ENCODE measurements around the gene ARL13A. TPM values are rescaled to one million over a fixed set of nuclear protein-coding genes. Genes with fewer than 3 reads are reported as not detected.

Gene ARL13A
- not detected in 2 replicates for total RNA-seq (2014; rRNA removed; shearing (Covaris generic))

DNA sequence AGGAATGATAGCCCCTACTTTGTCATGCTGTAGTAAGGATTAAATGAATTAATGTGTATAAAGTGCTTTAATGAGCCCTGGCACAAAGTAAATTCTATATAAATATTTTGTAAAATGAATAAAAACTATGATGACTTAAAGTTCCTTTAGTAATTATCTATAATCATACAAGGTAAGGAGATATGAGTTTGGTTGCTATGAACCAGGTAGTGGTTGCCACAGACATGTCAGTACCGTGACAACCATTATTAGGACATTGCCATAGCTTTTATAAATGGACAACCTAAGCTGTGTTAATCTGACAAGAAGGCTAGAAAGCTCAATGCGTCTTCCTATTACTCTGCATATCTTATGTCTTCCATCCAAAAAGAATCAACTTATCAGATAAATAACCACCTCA, at the start of gene ARL13A:
ARL13A (plus strand) TSS at position 301 of the 400 bp plus-strand sequence. CDS start 3,982 bp downstream, outside the sequence.
- DNase-seq (ENCODE audit: low spot score), result no peak

DNA sequence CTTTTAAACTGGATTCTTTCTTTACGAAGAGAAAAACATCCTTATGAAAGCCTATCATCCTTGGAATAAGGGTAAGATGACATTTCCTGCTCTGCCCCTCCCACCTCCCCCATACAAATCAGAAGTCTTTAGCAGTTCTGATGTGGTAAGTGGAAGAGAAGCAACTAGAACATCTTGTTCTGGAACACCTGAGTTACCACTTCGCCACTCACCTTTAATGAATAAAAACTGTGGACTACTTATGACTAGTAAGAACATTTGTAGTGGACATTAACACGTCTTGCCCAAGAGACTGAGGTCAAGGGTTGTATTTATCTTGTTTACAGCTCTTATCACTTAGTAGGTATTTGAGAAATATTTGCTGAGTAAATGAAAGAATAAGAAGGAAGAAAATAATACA, 45.1 kb upstream of the ARL13A start:
- DNase-seq (ENCODE audit: low spot score), result no peak

DNA sequence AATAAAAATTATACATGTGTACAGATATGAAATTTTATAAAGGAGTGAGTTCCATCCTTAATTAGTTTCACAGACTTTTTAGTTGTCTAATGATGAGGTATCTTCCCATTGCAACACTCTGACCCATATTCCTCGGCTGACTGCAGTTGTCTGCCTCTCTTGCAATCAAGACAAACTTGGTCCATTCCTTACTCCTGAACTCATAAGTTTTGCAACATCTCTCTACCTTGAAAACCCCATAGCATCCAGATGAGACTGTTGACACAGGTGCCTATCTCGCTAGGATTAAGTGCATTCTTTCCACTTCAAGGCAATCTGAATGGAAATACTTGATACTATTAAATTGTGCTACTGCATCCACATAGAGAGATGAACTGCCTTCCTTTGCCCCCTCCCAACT, 43.1 kb upstream of the ARL13A start:
- no peak for DNase-seq (ENCODE audit: low spot score)

DNA sequence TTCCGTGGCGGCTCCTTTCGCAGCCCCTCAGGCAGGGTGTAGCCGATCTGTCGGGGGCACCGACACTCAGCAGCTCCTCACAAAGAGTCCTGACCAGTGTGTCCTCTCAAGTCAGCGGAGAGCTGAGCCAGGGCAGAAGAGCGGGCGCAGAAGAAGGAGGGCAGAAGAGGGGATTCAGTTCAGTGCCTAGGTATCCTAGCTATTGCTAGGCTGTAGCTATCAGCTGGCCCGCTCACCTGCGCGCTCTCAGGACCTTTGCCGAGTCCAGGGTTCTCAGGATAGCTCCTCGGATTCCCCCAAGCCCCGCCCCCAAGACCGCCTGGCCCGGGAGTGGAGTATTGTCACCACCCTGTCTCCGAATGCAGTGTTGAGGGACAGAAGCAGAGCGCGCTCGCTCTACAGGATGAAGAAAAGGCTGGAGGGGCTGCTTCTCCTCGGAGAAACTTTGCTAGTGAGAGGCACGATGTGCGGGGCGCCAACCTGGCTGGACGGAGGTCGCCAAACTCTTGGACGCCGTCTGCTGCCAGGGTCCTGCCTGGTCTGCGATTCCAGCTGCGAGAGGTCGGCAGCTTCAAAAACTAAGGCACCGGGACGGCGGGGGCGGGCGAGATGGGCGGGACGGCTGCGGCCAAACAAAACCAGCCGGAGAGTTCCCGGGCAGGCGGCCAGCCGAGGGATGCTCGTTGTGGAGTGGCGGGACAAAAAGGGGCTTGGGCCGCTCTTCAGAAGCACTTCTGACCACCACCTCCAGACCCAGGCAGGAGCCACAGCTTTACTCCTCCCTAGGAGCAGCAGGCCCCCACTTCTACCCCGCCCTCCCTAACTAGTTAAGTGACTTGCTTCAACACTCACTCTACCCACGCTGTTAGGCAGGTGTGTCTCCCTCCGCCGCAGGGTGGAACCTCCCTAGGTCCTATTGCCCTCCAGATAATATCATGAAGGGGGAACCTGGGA, 40.6 kb upstream of the ARL13A start, which contains the start of gene XKRX:
XKRX (minus strand) TSS at position 258 of the 954 bp plus-strand sequence. CDS start 613 bp downstream, outside the sequence.
- DNase-seq (ENCODE audit: low spot score), result peak; percentile 81

DNA sequence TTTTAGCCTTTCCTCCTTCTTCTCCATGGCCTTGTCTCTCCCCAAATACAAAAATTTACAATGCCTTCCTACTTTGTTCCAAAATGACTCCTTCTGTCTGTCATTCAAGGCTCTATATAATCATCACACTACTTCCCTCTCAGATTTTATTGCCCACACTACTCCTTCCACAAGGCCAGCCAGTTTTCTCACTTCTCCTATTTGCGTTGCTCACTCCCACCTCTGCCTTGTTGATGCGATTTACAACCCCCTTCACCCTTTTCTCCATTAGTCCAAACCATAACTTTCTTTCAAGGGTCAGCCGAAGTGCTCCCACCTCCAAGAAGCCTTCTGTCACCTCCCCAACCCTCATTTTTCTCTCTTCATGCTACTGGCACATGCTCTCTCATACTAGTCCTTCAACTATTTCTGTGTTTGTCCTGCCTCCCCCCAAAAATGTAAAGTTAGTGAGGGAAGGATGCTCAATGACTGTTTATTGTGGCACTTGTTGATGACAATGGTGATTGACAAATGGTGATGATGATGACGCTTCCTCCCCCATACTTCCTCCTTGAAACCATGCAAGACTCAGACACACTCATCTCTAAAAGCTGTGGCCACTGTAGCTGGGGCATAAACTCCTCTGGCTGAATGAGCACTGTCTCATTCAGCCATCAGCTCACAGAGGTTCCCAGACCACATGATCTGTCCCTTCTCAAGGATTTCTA, 38.1 kb upstream of the ARL13A start:
- DNase-seq (ENCODE audit: low spot score), result no peak

DNA sequence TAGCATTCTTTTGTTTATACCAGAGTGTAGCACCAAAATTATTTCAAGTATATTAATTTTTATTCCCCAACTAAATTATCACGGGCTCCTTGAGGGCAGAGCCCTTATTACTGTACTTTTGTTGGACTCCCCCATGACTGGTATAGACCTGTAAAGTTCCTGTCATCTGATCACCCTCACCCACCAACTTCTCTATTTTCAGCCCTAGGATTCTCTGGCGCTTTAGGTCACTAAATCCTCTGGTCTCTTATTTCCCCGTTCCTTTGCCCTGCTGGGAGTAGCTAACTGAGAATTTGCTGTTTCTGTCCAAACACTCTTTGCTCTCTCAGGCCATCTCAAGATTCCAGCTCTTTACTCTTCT, 37.6 kb upstream of the ARL13A start:
- no peak for DNase-seq (ENCODE audit: low spot score)

DNA sequence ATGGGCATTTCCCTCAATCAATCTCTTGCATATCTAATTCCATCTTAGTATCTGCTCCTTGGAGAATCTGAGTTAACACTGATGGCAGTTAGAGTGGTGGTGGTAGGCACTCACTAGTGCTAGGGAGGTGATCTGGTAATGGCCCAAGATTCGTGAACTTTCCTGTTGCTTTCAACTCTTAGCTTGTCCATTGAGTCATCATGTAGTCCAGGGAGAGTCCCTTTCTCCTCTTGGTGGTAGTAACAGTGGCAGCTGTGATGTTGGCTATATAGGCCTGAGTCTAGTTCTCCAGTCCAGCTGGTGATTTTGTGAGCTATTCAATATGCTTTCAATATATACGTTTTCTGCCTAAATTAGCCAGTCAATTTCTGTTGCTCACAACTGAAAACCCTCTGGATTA, 33.7 kb upstream of the ARL13A start:
- no peak for DNase-seq (ENCODE audit: low spot score)

DNA sequence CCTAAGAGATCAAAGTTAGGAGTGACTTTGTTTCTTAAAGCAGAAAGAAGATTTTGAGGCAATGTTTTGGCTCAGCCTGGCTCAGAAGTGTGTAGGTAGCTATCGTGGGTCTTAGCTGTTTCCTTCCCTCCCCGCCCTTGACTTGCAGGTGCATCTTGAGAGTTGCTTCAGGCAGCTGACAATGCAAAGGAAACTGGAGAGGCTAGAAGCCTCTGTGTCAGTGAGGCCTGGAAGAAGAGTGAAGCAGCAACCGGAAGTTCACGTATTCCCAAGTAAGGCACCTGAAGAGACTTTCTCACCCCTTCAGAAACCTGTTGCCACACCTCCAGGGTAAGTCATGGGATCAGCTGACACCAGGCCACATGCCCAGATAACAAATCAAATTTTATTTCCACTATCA, 30.2 kb upstream of the ARL13A start:
- DNase-seq (ENCODE audit: low spot score), result no peak

DNA sequence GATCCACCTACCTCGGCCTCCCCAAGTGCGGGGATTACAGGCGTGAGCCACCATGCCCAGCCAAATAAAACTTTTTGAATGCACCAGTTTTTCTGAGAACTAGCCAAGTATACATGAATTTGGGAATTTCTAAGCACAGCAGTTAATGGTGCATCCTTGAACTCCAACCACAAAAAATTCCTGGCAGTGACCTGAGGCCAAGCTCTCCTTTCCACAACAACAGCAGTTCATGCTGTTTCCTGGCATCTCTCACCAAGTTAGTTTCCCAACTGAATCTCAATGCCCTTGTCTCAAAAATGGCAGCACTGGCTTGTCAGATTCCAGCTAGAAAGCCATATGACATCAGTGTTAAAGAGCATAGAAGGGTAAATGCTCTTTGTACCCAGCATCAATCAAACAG, 24.9 kb upstream of the ARL13A start:
- no peak for DNase-seq (ENCODE audit: low spot score)

DNA sequence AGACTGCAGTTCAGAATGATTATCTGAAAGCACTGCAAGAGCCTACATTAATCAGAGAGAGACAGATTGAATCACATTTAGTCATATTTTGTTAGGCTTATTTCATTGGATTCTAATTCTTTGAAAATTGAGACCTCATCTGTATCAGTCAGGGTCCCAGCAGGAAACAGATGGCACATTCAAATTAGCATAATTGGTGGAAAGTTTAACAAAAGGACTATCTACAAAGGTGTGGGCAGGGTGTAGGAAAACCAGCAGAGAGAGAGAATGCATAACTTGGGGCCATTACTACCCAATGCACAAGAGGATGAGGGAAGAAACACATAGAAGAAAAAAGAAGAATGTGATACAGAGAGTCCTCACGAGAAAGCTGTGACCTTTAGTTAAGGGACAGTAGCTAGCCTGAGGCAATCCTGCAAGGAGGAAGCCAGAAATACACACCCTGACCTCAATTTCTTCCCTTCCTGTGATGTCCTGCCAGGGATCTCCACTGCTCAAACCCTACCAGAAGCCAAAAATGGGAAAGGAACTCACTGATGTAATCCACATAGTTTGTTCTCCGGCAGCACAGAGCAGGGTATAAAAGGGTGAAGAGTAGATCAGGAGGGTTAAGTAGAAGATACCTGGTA, 23.1 kb upstream of the ARL13A start:
- DNase-seq (ENCODE audit: low spot score), result no peak

DNA sequence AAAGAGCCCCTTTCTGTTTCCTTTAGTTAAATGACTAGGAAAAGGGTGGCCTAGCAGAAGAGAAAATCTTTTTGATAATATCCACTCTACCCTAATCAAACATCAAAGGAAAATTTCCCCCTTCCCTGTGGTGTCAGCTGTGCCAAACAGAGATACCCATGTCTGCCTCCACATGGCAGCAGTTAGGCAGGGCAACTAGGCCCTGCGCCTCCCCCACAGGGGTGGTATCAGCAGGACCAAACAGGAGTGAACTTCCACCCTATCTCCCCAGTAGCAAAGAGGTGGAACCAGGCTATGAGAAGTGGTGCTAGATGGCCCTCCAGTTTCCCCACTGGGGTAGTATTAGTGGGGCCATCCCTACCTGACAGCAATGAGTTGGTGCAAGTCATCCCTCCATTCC, 21.0 kb upstream of the ARL13A start:
- no peak for DNase-seq (ENCODE audit: low spot score)

DNA sequence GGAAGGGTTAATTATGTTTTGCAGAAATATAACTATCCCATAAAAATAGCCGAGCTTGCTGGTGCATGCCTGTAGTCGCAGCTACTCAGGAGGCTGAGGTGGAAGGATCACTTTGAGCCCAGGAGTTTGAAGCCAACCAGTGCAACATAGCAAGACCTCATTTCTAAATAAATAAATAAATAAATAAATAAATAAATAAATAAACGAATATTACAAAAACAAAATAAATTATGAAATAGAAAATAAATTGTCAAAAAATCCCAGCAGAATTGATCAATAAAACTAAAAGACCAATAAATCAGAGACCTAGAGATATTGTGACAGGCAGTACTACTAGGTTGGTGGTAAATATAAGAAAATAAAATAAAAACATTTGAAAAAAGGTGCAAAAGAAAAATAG, 6.7 kb upstream of the ARL13A start:
- DNase-seq (ENCODE audit: low spot score), result no peak

DNA sequence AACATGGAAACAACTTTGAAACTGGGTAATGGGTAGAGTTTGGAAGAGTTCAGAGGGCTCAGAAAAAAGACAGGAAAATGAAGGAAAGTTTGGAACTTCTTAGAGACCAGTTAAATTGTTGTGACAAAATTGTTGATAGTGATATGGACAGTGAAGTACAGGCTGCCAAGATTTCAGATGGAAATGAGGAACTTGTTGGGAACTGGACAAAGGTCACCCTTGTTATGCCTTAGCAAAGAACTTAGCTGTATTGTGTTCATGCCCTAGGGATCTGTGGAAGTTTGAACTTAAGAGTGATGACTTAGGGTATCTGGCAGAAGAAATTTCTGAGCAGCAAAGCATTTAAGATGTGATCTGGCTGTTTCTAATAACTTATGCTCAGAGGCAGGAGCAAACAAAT, 5.1 kb upstream of the ARL13A start:
- DNase-seq (ENCODE audit: low spot score), result no peak

DNA sequence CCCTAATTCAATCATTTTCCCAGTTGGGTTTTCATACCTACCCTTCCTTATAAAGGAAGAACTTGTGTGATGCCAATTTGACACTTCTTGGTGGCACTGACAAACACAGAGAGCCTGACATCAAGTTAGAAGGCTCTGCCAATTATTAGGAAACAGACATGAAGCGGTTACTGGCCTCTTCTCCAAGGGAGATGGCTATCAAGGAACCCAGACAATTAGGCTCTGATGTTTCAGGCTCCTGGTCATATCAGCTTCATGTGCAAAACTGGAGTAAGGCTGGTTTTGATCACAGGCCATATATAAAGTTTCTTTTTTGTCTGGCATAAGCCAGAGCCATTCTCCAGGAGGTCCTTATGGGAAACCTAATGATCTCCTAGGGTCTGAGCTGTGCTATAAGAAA, 428 bp downstream of the ARL13A start:
- no peak for DNase-seq (ENCODE audit: low spot score)

DNA sequence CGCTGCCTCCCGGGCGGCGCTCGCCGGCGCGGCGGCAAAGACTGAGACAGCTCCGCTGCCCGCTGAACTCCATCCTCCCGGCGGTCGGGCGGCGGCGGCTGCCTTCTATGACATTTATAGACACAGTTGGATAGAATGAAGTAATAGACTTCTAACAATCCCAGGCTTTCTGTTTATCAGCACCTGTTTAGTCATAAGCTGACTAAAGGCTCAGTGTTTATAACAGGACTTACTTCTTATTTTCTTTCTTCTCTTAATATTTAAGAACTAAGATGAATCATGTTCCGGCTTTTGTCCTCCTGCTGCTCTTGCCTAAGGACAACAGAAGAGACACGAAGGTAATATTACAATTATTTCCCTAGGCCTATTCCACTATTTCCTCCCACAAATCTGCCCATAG, 3.9 kb downstream of the ARL13A start:
- no peak for DNase-seq (ENCODE audit: low spot score)

DNA sequence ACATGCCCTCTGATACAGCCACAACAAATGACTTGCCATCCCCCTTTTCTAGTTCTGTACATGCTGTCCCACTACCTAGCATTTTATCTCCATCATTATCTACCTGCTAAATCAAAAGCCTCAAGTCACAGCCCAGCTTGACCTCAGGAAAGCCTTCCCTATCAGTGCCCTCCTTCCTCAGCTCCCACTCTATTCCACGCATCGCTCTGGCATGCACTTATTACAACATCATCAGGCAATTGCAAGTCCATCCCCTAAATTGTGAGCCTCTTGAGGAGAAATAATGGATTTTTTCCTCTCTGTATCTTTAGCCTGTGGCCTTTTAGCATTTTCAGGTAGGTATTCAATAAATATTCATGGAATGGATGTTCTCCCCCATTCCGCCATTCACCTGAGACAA, 5.7 kb downstream of the ARL13A start:
- no peak for DNase-seq (ENCODE audit: low spot score)

DNA sequence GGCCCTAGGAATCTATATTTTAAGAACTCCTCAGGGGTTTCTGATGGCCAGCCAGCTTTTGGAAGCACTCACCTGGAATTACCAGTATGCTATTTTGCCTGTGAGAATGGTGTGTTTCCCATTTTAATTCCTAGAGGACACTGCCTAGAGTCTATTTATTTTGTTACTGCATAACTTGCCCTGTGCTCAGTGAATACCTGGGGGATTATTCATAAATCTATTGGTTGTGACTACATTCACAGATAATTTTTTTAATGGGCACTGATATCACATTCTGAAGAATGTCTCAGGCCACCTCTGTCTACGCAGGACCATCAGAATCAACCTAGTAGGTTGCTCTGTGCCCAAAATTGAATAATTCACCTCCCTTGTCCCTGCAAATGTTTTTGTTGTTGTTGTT, 6.7 kb downstream of the ARL13A start:
- DNase-seq (ENCODE audit: low spot score), result no peak

DNA sequence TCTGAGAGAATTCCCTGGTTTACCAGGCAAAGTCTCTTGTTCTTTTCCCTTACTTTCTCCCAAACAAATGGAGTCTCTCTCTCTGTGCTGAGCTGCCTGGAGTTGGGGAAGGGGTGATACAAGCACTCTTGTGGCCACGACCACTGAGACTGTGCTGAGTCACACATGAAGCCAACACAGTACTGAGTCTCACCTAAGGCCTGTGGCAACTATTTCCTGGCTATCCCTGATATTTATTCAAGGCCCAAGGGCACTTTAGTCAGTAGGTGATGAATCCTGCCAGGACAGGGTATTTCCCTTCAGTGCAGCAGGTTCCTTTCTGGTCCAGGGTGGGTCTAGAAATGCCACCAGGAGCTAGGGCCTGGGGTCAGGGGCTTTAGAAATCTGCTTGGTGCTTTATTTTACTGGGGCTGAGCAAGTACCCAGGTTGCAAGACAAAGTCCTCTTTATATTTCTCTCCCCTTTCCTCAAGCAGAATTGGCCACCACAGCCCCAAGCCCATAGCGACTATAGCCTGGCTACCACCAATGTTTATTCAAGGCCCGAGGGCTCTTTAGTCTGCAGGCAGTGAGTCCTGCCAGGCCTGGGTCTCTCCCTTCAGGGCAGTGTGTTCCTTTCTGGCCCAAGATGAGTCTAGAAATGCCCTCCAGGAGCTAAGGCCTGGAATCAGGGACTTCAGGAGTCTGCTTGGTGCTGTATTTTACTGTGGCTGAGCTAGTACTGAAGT, 10.5 kb downstream of the ARL13A start:
- DNase-seq (ENCODE audit: low spot score), result peak; percentile 19

DNA sequence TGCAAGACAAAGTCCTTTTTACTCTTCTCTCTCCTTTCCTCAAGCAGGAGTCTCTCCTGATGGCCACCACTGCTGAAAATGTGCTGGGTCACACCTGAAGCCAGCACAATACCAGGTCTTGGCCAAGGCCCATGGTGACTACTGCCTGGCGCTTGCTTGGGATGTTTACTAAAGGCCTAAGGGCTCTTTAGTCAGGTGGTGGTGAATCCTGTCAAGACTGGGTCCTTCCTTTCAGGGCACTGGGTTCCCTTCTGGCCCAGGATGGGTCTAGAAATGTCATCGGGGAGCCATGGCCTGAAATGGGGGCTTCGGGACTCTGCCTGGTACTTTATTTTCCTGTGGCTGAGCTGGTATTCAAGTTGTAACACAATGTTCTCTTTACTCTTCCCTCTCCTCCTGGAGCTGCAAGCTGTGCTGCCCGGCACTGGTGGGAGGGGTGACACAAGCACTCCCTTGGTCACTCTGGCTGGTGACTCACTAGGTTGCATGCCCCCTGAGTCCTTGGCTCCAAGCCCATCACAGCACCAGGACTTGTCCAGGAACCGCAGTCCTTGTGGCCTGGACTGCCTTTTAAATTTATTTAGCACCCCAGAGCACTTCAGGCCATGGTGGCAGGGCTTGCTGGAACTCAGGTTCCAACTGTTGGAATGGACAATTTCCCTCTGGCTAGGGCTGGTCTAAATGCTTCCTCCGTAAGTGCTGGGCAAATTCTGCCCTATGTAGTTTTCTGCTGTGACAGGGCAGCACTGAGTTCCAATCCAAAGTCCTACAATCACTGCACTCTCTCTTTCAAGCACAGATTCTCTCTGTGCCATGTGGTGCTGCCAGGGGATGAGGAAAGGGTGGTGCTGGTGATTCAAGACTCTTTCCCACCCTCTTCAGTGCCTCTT, 11.3 kb downstream of the ARL13A start:
- peak; percentile 72 for DNase-seq (ENCODE audit: low spot score)

DNA sequence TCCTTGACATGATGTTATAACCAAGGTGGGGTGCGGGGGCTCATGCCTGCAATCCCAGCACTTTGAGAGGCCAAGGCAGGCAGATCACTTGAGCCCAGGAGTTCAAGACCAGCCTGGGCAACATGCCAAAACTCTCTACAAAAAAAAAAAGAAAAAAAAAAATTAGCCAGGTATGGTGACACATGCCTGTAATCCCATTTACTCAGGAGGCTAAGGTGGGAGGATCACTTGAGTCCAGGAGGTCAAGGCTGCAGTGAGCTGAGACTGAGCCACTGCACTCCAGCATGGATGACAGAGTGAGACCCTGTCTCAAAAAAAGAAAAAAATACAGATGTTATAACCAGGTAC, 12.0 kb downstream of the ARL13A start:
- DNase-seq (ENCODE audit: low spot score), result peak; percentile 38

DNA sequence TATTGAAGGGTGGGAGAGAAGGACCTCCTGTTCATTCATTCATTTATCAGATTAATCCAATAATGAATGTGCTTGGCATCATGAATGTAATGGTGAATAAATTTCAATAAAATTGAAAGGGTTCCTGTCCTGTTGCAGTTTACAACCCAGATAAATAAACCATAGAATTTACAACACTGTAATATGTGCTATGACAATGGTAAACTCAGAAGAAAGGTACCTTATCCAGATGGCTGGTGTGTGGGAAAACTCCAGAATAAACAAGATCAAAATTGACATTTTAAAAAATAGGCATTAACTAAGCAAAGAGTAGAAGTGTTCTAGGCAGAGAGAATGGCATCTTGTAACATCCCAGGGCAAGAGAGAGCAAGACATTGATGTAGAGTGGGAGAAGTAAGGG, 15.3 kb downstream of the ARL13A start:
- no peak for DNase-seq (ENCODE audit: low spot score)
